Ovary (tissue), 9 donors: ENCODE measurements around the gene RNF11. TPM values are rescaled to one million over a fixed set of nuclear protein-coding genes. Genes with fewer than 3 reads are reported as not detected.

Source experiments
- DNase-seq, 5 donors: peaks; one replicate each; pipeline ENCODE4 v3.0.0-alpha.2; 2019 to 2020
- H3K27ac ChIP-seq, 2 donors: fragments of 200-600 bp; one replicate each; pipeline versions ENCODE4 v1.5.1 to v1.8.0; 2019 to 2022
- H3K27me3 ChIP-seq: fragments of 200-600 bp; one replicate; pipeline ENCODE4 v1.8.0; 2022
- H3K36me3 ChIP-seq: fragments of 200-600 bp; sonication (generic); one replicate; pipeline ENCODE4 v1.5.1; 2019
- H3K4me1 ChIP-seq: one replicate; pipeline ENCODE4 v1.8.1; 2013; ENCODE audit warnings: mild to moderate bottlenecking, moderate library complexity; ENCODE audit not compliant: insufficient read depth
- H3K4me3 ChIP-seq: fragments of 200-600 bp; sonication (generic); one replicate; pipeline ENCODE4 v1.5.1; 2017
- H3K9me3 ChIP-seq, 2 donors: fragments of 200-600 bp in 1 of 2; sonication (generic) in 1 of 2; one replicate each; pipeline versions ENCODE4 v1.5.1 to v1.8.1; 2013 to 2019; ENCODE audit warnings: mild to moderate bottlenecking in 1 of 2, moderate library complexity in 1 of 2
- EP300 ChIP-seq: sonication (generic); formaldehyde crosslinking; IDR thresholded peaks from one replicate; pipeline ENCODE4 v1.6.1; 2017; ENCODE audit warnings: antibody characterized with exemption
- POLR2A ChIP-seq: fragments of 450-650 bp; IDR thresholded peaks from one replicate; pipeline ENCODE4 v1.6.1; 2017; ENCODE audit warnings: antibody characterized with exemption, mild to moderate bottlenecking, moderate library complexity
- WGBS, 3 donors: extraction: QIAGEN DNeasy Blood & Tissue Kit in 1 of 3; methylation state at CpG; one replicate each; pipeline versions ENCODE4 v1.1.5 to v1.1.7; 2013 to 2017; 5-methylcytosine and 5-hydroxymethylcytosine counted together
- intact Hi-C, 4 donors: fragments of 100-400 bp; cut with DNase I; formaldehyde crosslinking; loops; one replicate each; pipeline versions ENCODE4 v1.11.0 to v1.15.1; 2022 to 2023
- polyA plus RNA-seq, 2 donors: library from polyadenylated mRNA; stranded (reverse); fragments of 200-250 nt in 1 of 2; fragments of 350-450 nt in 1 of 2; fragmentation: Illumina TruSeq in 1 of 2; extraction: RNeasy Lipid Tissue Mini Kit (QIAGEN cat#74804) in 1 of 2; gene quantifications; one replicate each; pipeline ENCODE4 v1.2.3, GENCODE V29; 2013 to 2014
- total RNA-seq, 7 donors: library from RNA; depleted of rRNA in 2 of 7; stranded (reverse); fragments of >200 nt in 2 of 7; fragmentation: NEBNext Ultra II Directional in 3 of 7; extraction: Animal tissue kit (Norgen Biotek cat#: 25700) in 3 of 7; gene quantifications; one replicate each; pipeline versions ENCODE4 v1.1.0 to v1.2.4, GENCODE V29; 2016 to 2023
- TF ChIP-seq, protein P1 (sequence below), 3 donors: fragments of 450-650 bp in 2 of 3; fragments of 200-600 bp in 1 of 3; IDR thresholded peaks; one replicate each; pipeline versions ENCODE4 v1.5.1 to v1.8.0; 2016 to 2022; ENCODE audit warnings: antibody characterized with exemption in 3 of 3, mild to moderate bottlenecking in 1 of 3
- donor health status: DM: no; HTN: no; CAD: no; lungs with moderate emphysema.
- donor health status: DM: no; HTN: no; CAD: no.
- donor health status: Bipolar disorder and iron deficiency.
- donor health status: DM: yes; HTN: yes; CAD: no.
- donor health status: DM: no; HTN: no; CAD: no.
- donor health status: DM: yes; HTN: yes; CAD: no.

The RNF11 gene
- total and polyA plus RNA-seq, 9 donors, result 108 to 209 (median 126) TPM

GRCh38 chr1:51316846-51317120 lies 80.7 kb downstream of the RNF11 start:
- H3K27ac ChIP-seq, result no peak overlapping the region
- TF ChIP-seq, protein P1, sequence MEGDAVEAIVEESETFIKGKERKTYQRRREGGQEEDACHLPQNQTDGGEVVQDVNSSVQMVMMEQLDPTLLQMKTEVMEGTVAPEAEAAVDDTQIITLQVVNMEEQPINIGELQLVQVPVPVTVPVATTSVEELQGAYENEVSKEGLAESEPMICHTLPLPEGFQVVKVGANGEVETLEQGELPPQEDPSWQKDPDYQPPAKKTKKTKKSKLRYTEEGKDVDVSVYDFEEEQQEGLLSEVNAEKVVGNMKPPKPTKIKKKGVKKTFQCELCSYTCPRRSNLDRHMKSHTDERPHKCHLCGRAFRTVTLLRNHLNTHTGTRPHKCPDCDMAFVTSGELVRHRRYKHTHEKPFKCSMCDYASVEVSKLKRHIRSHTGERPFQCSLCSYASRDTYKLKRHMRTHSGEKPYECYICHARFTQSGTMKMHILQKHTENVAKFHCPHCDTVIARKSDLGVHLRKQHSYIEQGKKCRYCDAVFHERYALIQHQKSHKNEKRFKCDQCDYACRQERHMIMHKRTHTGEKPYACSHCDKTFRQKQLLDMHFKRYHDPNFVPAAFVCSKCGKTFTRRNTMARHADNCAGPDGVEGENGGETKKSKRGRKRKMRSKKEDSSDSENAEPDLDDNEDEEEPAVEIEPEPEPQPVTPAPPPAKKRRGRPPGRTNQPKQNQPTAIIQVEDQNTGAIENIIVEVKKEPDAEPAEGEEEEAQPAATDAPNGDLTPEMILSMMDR (IDR thresholded peaks at IDR 0.05), result no peak
- TF ChIP-seq EP300 (no peak), POLR2A (no peak)
- no peaks in the 10 kb centered on the region for H3K9me3 ChIP-seq
- intact Hi-C loops, result no loop called here
- no peaks in the 10 kb centered on the region for H3K27me3 ChIP-seq
- no peak for DNase-seq
- 78 to 84% (median 82%) methylated on average over 4 of the region's 4 CpGs for WGBS, 3 donors
- no peaks in the 10 kb centered on the region for H3K4me1 ChIP-seq
- H3K4me3 ChIP-seq, result no peak overlapping the region
- H3K36me3 ChIP-seq, result no peaks in the 10 kb centered on the region

DNA sequence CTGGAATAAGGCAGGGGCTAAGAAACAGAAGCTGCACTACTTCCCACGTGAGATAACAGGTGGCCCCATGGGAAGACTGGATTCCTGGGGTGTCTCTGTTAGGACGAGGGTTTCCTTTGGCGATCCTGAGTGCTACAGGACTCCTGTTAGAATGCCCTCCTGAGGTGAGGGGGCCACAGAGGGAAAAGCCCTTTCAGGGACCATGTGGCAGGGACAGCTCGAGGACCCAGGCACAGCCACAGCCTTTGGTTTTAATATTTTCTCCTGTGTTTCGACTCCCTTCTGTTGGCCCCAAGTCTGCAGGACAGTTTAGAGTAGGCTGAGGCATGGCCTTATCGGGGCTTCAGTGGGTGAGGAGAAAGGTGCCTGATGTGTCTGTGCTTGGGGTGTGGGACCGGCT lies 81.7 kb downstream of the RNF11 start:
- 87 to 93% (median 91%) methylated on average over 7 of the region's 7 CpGs for WGBS, 3 donors
- H3K36me3 ChIP-seq, result no peaks in the 10 kb centered on the region
- no peaks in the 10 kb centered on the region for H3K9me3 ChIP-seq
- TF ChIP-seq, protein P1 (IDR thresholded peaks at IDR 0.05), result no peak
- TF ChIP-seq POLR2A (no peak), EP300 (no peak)
- H3K27me3 ChIP-seq, result no peaks in the 10 kb centered on the region
- DNase-seq, result no peak
- no peaks in the 10 kb centered on the region for H3K4me1 ChIP-seq
- intact Hi-C loops, result no loop called here
- H3K27ac ChIP-seq, result no peak overlapping the region
- no peak overlapping the region for H3K4me3 ChIP-seq

- H3K27ac ChIP-seq, result no peak overlapping the region
- DNase-seq, result no peak
- H3K27me3 ChIP-seq, result no peaks in the 10 kb centered on the region
- no peak overlapping the region for H3K4me3 ChIP-seq
- H3K9me3 ChIP-seq, result no peaks in the 10 kb centered on the region
- no peaks in the 10 kb centered on the region for H3K36me3 ChIP-seq
- no peaks in the 10 kb centered on the region for H3K4me1 ChIP-seq
- WGBS, 3 donors, result 92 to 93% (median 92%) methylated on average over 11 of the region's 11 CpGs
- TF ChIP-seq, protein P1 (IDR thresholded peaks at IDR 0.05), result no peak
- TF ChIP-seq EP300, result no peak
- TF ChIP-seq POLR2A, result no peak
- intact Hi-C loops, result no loop called here
Measured at GRCh38 chr1:51320967-51321923, 85.2 kb downstream of the RNF11 start.

DNA sequence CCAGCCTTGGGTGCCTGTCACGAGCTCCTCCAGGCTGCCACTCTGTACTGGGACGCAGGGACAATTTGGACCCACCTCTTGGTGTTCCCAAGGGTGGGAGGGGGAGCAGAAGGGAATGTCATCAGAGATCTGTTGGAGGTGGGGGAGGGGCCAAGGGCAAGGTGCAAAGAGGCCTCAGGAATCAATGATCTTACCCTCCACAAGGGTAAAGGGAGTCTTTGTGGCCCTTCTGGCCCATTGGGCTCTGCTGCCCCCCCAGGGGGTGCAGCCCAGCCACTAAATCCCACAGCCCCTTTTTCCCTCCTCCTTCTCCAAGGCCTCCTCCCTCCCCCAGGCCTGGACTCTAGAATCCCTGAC lies 85.8 kb downstream of the RNF11 start:
- no peak overlapping the region for H3K27ac ChIP-seq
- TF ChIP-seq POLR2A (no peak), EP300 (no peak)
- TF ChIP-seq, protein P1 (IDR thresholded peaks at IDR 0.05), result no peak

More for the DNA sequence above, 85.8 kb downstream of the RNF11 start:
- H3K4me1 ChIP-seq, result no peaks in the 10 kb centered on the region
- no peaks in the 10 kb centered on the region for H3K9me3 ChIP-seq
- intact Hi-C loops, result no loop called here
- H3K36me3 ChIP-seq, result no peaks in the 10 kb centered on the region
- WGBS, 3 donors, result 97 to 100% (median 100%) methylated on average over 2 of the region's 2 CpGs
- no peaks in the 10 kb centered on the region for H3K27me3 ChIP-seq
- no peak for DNase-seq
- H3K4me3 ChIP-seq, result no peak overlapping the region
